PC-3 (cell line): ENCODE data around the gene POLR1E. TPM values are rescaled to one million over a fixed set of nuclear protein-coding genes. Genes with fewer than 3 reads are reported as not detected.

Source experiments
- ATAC-seq: fragments of 200-7000 bp; cut with Tn5 transposase; 2 replicates; pipeline ENCODE4 v1.9.1; 2020; ENCODE audit warnings: mild to moderate bottlenecking, moderate library complexity
- BruUV-seq: library from RNA; stranded (reverse); fragments of 400-500 nt; replicated peaks from 2 replicates; lab custom pipeline; 2021; lab: Mats Ljungman, UMichigan
- CTCF ChIA-PET: fragments of 300-600 bp; sonication (Branson Sonifier 250); formaldehyde crosslinking; loops from one replicate; lab custom pipeline; 2022; ENCODE audit warnings: antibody characterized with exemption; lab: Charles Lee
- POLR2A ChIA-PET: fragments of 300-600 bp; sonication (Branson Sonifier 250); formaldehyde crosslinking; loops from one replicate; lab custom pipeline; 2022; ENCODE audit warnings: antibody characterized with exemption; ENCODE audit not compliant: unreplicated experiment; lab: Charles Lee
- DNase-seq: peaks from one replicate; pipeline ENCODE4 v3.0.0-alpha.2; 2015
- H2AFZ ChIP-seq: fragments of 300-600 bp; sonication (generic); 2 replicates; pipeline ENCODE4 v1.6.0; 2016; ENCODE audit warnings: antibody characterized with exemption, low read length
- H3F3A ChIP-seq: fragments of 300-600 bp; sonication (generic); one replicate; pipeline ENCODE4 v1.6.0; 2017; ENCODE audit warnings: antibody characterized with exemption, low read length, control low read depth, mild to moderate bottlenecking; ENCODE audit not compliant: unreplicated experiment
- H3K27ac ChIP-seq: fragments of 300-600 bp; sonication (generic); 2 replicates; pipeline ENCODE4 v1.5.1; 2016; ENCODE audit warnings: mild to moderate bottlenecking, low read length
- H3K27me3 ChIP-seq: fragments of 300-600 bp; sonication (generic); 2 replicates; pipeline ENCODE4 v1.6.1; 2016; ENCODE audit warnings: low read length, mixed read lengths
- H3K36me3 ChIP-seq: fragments of 300-600 bp; sonication (generic); 2 replicates; pipeline ENCODE4 v1.6.1; 2016; ENCODE audit warnings: low read depth, mixed run types, low read length, mixed read lengths
- H3K4me1 ChIP-seq: fragments of 300-600 bp; sonication (generic); 2 replicates; pipeline ENCODE4 v1.5.1; 2016; ENCODE audit warnings: low read length; ENCODE audit not compliant: insufficient read depth
- H3K4me2 ChIP-seq: fragments of 300-600 bp; sonication (generic); 2 replicates; pipeline ENCODE4 v1.6.0; 2016; ENCODE audit warnings: low read length
- H3K4me3 ChIP-seq: fragments of 300-600 bp; sonication (generic); 2 replicates; pipeline ENCODE4 v1.5.1; 2016; ENCODE audit warnings: mild to moderate bottlenecking, low read length, mixed read lengths
- H3K79me2 ChIP-seq: fragments of 300-600 bp; sonication (generic); 2 replicates; pipeline ENCODE4 v1.6.1; 2017; ENCODE audit warnings: low read length, mixed read lengths
- H3K9ac ChIP-seq: fragments of 300-600 bp; sonication (generic); 2 replicates; pipeline ENCODE4 v1.6.0; 2016; ENCODE audit warnings: mild to moderate bottlenecking, low read length
- H3K9me2 ChIP-seq: fragments of 300-600 bp; sonication (generic); replicated peaks from 2 replicates; pipeline ENCODE4 v1.6.1; 2016; ENCODE audit warnings: mixed run types, low read length, mixed read lengths
- H3K9me3 ChIP-seq: fragments of 300-600 bp; sonication (generic); 2 replicates; pipeline ENCODE4 v1.6.1; 2016; ENCODE audit warnings: low read length, mixed read lengths
- H4K20me1 ChIP-seq: fragments of 300-600 bp; sonication (generic); 2 replicates; pipeline ENCODE4 v1.6.1; 2016; ENCODE audit warnings: low read length, mixed read lengths
- EZH2 ChIP-seq: fragments of 300-600 bp; sonication (generic); IDR thresholded peaks from one replicate; pipeline ENCODE4 v1.6.1; 2017; ENCODE audit warnings: antibody characterized with exemption, mild to moderate bottlenecking, low read length; ENCODE audit not compliant: unreplicated experiment
- EZH2phosphoT487 ChIP-seq: fragments of 300-600 bp; sonication (generic); IDR thresholded peaks from 2 replicates; pipeline ENCODE4 v1.6.1; 2018; ENCODE audit warnings: mild to moderate bottlenecking, antibody characterized with exemption, low read length, borderline replicate concordance
- intact Hi-C: fragments of 100-400 bp; cut with micrococcal nuclease; formaldehyde crosslinking; loops from 2 replicates; pipeline ENCODE4 v1.9.0; 2023
- total RNA-seq: library from RNA; depleted of rRNA; stranded (reverse); fragments of >200 nt; gene quantifications from 2 replicates; pipeline ENCODE4 v1.2.3, GENCODE V29; 2014; rRNA removed
- TF ChIP-seq, protein P1 (sequence below): fragments of 300-600 bp; sonication (generic); conservative IDR thresholded peaks from 2 replicates; pipeline ENCODE4 v1.5.1; 2017; ENCODE audit warnings: antibody characterized with exemption, low read depth, mild to moderate bottlenecking, low read length

POLR1E gene
- total RNA-seq, 1 experiment from 2014 or later: 37.2 TPM

DNA sequence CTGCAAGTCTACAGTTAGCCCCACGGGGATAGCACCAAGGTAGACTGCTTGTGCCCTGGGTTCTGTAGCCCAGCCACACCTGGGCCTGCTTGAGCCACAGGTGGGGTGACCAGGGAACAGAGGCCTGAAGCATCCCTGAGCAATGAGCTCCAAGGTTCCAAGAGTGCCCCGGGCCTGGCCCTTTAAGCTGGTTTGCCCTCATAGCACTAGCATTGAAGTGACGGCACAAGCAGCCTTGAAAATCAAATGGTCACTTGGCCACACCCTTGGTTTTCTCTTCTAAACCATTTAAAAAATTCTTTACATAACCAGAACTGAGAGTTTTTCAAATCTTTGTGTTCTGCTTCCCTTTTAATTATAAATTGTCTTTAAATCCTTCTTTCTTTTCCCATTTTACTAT, 65.7 kb downstream of the POLR1E start:
- ATAC-seq: no peak
- no peaks in the 10 kb centered on the region for H4K20me1 ChIP-seq
- no peak overlapping the region for H3K9ac ChIP-seq
- no peak overlapping the region for H3K4me3 ChIP-seq
- H3K9me3 ChIP-seq: no peaks in the 10 kb centered on the region
- H3K4me2 ChIP-seq: no peak overlapping the region
- DNase-seq: no peak
- TF ChIP-seq, protein P1, sequence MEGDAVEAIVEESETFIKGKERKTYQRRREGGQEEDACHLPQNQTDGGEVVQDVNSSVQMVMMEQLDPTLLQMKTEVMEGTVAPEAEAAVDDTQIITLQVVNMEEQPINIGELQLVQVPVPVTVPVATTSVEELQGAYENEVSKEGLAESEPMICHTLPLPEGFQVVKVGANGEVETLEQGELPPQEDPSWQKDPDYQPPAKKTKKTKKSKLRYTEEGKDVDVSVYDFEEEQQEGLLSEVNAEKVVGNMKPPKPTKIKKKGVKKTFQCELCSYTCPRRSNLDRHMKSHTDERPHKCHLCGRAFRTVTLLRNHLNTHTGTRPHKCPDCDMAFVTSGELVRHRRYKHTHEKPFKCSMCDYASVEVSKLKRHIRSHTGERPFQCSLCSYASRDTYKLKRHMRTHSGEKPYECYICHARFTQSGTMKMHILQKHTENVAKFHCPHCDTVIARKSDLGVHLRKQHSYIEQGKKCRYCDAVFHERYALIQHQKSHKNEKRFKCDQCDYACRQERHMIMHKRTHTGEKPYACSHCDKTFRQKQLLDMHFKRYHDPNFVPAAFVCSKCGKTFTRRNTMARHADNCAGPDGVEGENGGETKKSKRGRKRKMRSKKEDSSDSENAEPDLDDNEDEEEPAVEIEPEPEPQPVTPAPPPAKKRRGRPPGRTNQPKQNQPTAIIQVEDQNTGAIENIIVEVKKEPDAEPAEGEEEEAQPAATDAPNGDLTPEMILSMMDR: no peak
- TF ChIP-seq EZH2: no peak
- no peak for TF ChIP-seq EZH2phosphoT487
- H3F3A ChIP-seq: no peaks in the 10 kb centered on the region
- H2AFZ ChIP-seq: no peak overlapping the region
- intact Hi-C loops: no loop called here
- no peaks in the 10 kb centered on the region for H3K4me1 ChIP-seq
- ChIA-PET POLR2A (no interaction called here), CTCF (no interaction called here)
- H3K9me2 ChIP-seq: no peaks in the 10 kb centered on the region
- no peaks in the 10 kb centered on the region for H3K36me3 ChIP-seq
- no TSS peak for BruUV-seq
- no peaks in the 10 kb centered on the region for H3K79me2 ChIP-seq
- H3K27ac ChIP-seq: no peak overlapping the region
- no peaks in the 10 kb centered on the region for H3K27me3 ChIP-seq

DNA sequence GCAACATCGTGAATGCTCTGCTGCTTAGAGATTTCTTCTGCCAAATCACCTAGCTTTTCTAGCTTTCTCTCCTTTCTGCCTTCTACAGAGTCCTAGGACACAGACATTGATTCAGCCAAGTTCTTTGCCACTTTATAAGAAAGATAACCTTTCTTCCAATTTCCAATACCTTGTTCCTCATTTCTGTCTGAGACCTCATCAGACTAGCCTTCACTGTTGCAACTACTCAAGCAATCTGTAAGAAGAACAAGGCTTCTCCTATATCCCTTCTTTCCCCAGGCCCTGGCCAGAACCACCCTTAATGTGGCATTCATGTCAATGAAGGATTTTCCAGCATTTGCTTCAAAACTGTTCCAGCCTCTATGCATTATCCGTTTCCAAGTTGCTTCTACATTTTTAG, 66.1 kb downstream of the POLR1E start:
- ChIA-PET POLR2A (no interaction called here), CTCF (no interaction called here)
- no peak overlapping the region for H2AFZ ChIP-seq
- TF ChIP-seq EZH2phosphoT487 (no peak), EZH2 (no peak)
- TF ChIP-seq, protein P1: no peak
- intact Hi-C loops: no loop called here
- no peak overlapping the region for H3K27ac ChIP-seq
- no peak overlapping the region for H3K4me3 ChIP-seq
- H3K4me2 ChIP-seq: no peak overlapping the region
- H4K20me1 ChIP-seq: no peaks in the 10 kb centered on the region
- ATAC-seq: no peak
- no peak overlapping the region for H3K9ac ChIP-seq
- H3K36me3 ChIP-seq: no peaks in the 10 kb centered on the region
- no peaks in the 10 kb centered on the region for H3K4me1 ChIP-seq
- H3K79me2 ChIP-seq: no peaks in the 10 kb centered on the region
- no peaks in the 10 kb centered on the region for H3K9me3 ChIP-seq
- no peaks in the 10 kb centered on the region for H3K9me2 ChIP-seq
- no peaks in the 10 kb centered on the region for H3K27me3 ChIP-seq
- no peak for DNase-seq
- BruUV-seq: no TSS peak
- no peaks in the 10 kb centered on the region for H3F3A ChIP-seq

Other genes with a start within 250 kb of the POLR1E start
- gene GRHPR, start 63.3 kb upstream of the POLR1E start, total RNA-seq: 75.3 and 84.1 TPM in 2 replicates
- gene ZBTB5, start 20.5 kb upstream of the POLR1E start, total RNA-seq: 5.8 and 6.4 TPM in 2 replicates
- 2.6 and 5.1 TPM in 2 replicates for gene FBXO10, start 90.4 kb downstream of the POLR1E start, total RNA-seq
- gene TOMM5, start 106.6 kb downstream of the POLR1E start, total RNA-seq: 220 and 252 TPM in 2 replicates
- not detected in 2 replicates for gene FRMPD1, start 165.0 kb downstream of the POLR1E start, total RNA-seq